Mammary epithelial cell (primary cell): ENCODE data around the gene PREX1.

ENCODE experiments used
- EZH2 ChIP-seq: IDR thresholded peaks from 2 replicates; pipeline ENCODE4 v1.6.1; 2012; ENCODE audit warnings: low read length, inconsistent platforms, borderline replicate concordance
- TF ChIP-seq, protein P1 (sequence below), 2 donors: IDR thresholded peaks in 1 of 2; conservative IDR thresholded peaks in 1 of 2; 2 replicates each; pipeline ENCODE4 v1.5.1; 2011 to 2012; ENCODE audit warnings: inconsistent platforms in 2 of 2, low read length in 2 of 2, mild to moderate bottlenecking in 2 of 2, control low read depth in 1 of 2, low read depth in 1 of 2; ENCODE audit not compliant: insufficient read depth in 1 of 2; ENCODE audit errors: extremely low read depth in 1 of 2

DNA sequence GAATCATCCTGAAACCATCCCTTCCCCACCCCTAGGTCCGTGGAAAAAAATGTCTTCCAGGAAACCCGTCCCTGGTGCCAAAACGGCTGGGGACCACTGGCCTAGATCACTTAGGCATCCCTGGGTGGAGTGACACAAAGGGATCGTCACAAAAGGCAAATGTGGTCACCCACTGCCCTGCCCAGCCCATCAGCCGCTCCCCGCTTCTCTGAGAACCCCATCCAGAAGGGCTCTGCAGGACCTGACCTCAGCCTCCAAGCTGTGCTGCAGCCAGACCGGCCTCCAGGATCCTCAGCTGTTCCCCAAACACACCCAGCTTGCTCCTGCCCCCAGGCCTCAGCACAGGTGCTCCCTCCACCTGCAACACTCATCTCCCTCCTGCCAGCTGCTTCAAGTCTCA is 61.6 kb downstream of the PREX1 start:
- TF ChIP-seq, protein P1, sequence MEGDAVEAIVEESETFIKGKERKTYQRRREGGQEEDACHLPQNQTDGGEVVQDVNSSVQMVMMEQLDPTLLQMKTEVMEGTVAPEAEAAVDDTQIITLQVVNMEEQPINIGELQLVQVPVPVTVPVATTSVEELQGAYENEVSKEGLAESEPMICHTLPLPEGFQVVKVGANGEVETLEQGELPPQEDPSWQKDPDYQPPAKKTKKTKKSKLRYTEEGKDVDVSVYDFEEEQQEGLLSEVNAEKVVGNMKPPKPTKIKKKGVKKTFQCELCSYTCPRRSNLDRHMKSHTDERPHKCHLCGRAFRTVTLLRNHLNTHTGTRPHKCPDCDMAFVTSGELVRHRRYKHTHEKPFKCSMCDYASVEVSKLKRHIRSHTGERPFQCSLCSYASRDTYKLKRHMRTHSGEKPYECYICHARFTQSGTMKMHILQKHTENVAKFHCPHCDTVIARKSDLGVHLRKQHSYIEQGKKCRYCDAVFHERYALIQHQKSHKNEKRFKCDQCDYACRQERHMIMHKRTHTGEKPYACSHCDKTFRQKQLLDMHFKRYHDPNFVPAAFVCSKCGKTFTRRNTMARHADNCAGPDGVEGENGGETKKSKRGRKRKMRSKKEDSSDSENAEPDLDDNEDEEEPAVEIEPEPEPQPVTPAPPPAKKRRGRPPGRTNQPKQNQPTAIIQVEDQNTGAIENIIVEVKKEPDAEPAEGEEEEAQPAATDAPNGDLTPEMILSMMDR (conservative IDR thresholded peaks at IDR 0.05 in 1 of 2, IDR thresholded peaks at IDR 0.05 in 1 of 2; ENCODE audit: extremely low read depth in 1 of 2, insufficient read depth in 1 of 2, low read depth in 1 of 2, low read length in 2 of 2), result no peak
- TF ChIP-seq EZH2, result no peak
